ENCODE data around the gene OR5AS1.
"Not testable (repeated sequence)": the region's sequence is repeated elsewhere in the genome, so short reads cannot be mapped to it uniquely, and the experiment has no call there.

Gene OR5AS1

GRCh38 chr11:56027354-56027753, at the start of gene OR5AS1:
Gene OR5AS1, plus strand, starts transcription at chr11:56027654. Its CDS starts 2,765 bp downstream, at chr11:56030419.
- Histone ChIP-seq H3K4me1 (ENCODE audit: control insufficient read depth, insufficient read depth, low read length) (no peaks in the 10 kb centered on the region), H3K27me3 (ENCODE audit: control insufficient read depth, insufficient read depth, low read length) (no peaks in the 10 kb centered on the region), H3K36me3 (ENCODE audit: control insufficient read depth, insufficient read depth, low read length) (no peaks in the 10 kb centered on the region), H3K4me3 (ENCODE audit: low read depth, low read length) (no peak within 1 kb of the TSS), H3K27ac (ENCODE audit: low read depth, low read length) (no peak within 1 kb of the TSS), H3K9me3 (ENCODE audit: control insufficient read depth, insufficient read depth, low read depth, low read length) (no peaks in the 10 kb centered on the region), H3K9ac (ENCODE audit: low read length) (no peak within 1 kb of the TSS)

GRCh38 chr11:55994525-55994924, 32.9 kb upstream of the OR5AS1 start, which contains the start of gene OR5F1:
Gene OR5F1, minus strand, starts transcription at chr11:55994625. Its CDS starts 0 bp downstream, at chr11:55994625.
- Histone ChIP-seq H3K4me1 (ENCODE audit: control insufficient read depth, insufficient read depth, low read length) (no peaks in the 10 kb centered on the region), H3K9ac (ENCODE audit: low read length) (no peak within 1 kb of the TSS), H3K9me3 (ENCODE audit: control insufficient read depth, insufficient read depth, low read depth, low read length) (peaks cover 13% of the 10 kb centered on the region), H3K27ac (ENCODE audit: low read depth, low read length) (no peak within 1 kb of the TSS), H3K36me3 (ENCODE audit: control insufficient read depth, insufficient read depth, low read length) (no peaks in the 10 kb centered on the region), H3K27me3 (ENCODE audit: control insufficient read depth, insufficient read depth, low read length) (no peaks in the 10 kb centered on the region), H3K4me3 (ENCODE audit: low read depth, low read length) (no peak within 1 kb of the TSS)

- H3K9me3 ChIP-seq (ENCODE audit: control insufficient read depth, insufficient read depth, low read depth, low read length) = 0 out of 2 replicates have a peak, but pooled peaks cover 8% of the 10 kb centered on the region
- H3K27me3 ChIP-seq (ENCODE audit: control insufficient read depth, insufficient read depth, low read length) = no peaks in the 10 kb centered on the region
- H3K4me1 ChIP-seq (ENCODE audit: control insufficient read depth, insufficient read depth, low read length) = no peaks in the 10 kb centered on the region
- H3K27ac ChIP-seq (ENCODE audit: low read depth, low read length) = no peak overlapping the region
- H3K4me3 ChIP-seq (ENCODE audit: low read depth, low read length) = no peak overlapping the region
- H3K36me3 ChIP-seq (ENCODE audit: control insufficient read depth, insufficient read depth, low read length) = no peaks in the 10 kb centered on the region
- no peak overlapping the region for H3K9ac ChIP-seq (ENCODE audit: low read length)
Observed at GRCh38 chr11:56010716-56011115, 16.7 kb upstream of the OR5AS1 start.

- Histone ChIP-seq H3K27me3 (ENCODE audit: control insufficient read depth, insufficient read depth, low read length) (no peaks in the 10 kb centered on the region), H3K27ac (ENCODE audit: low read depth, low read length) (no peak overlapping the region), H3K4me1 (ENCODE audit: control insufficient read depth, insufficient read depth, low read length) (no peaks in the 10 kb centered on the region), H3K36me3 (ENCODE audit: control insufficient read depth, insufficient read depth, low read length) (no peaks in the 10 kb centered on the region), H3K4me3 (ENCODE audit: low read depth, low read length) (no peak overlapping the region), H3K9ac (ENCODE audit: low read length) (no peak overlapping the region), H3K9me3 (ENCODE audit: control insufficient read depth, insufficient read depth, low read depth, low read length) (0 out of 2 replicates have a peak, but pooled peaks cover 6% of the 10 kb centered on the region)
Observed at GRCh38 chr11:56013805-56014204, 13.6 kb upstream of the OR5AS1 start.

GRCh38 chr11:56045538-56045937, 18.1 kb downstream of the OR5AS1 start:
- H3K27ac ChIP-seq (ENCODE audit: low read depth, low read length) = no peak overlapping the region
- H3K27me3 ChIP-seq (ENCODE audit: control insufficient read depth, insufficient read depth, low read length) = no peaks in the 10 kb centered on the region
- no peaks in the 10 kb centered on the region for H3K4me1 ChIP-seq (ENCODE audit: control insufficient read depth, insufficient read depth, low read length)
- H3K36me3 ChIP-seq (ENCODE audit: control insufficient read depth, insufficient read depth, low read length) = no peaks in the 10 kb centered on the region
- H3K9me3 ChIP-seq (ENCODE audit: control insufficient read depth, insufficient read depth, low read depth, low read length) = peaks cover 8% of the 10 kb centered on the region; the same call in 1 of the 2 replicates
- H3K9ac ChIP-seq (ENCODE audit: low read length) = no peak overlapping the region
- no peak overlapping the region for H3K4me3 ChIP-seq (ENCODE audit: low read depth, low read length)

GRCh38 chr11:56048480-56048879, 21.0 kb downstream of the OR5AS1 start:
- H3K27ac ChIP-seq (ENCODE audit: low read depth, low read length) = no peak overlapping the region
- H3K27me3 ChIP-seq (ENCODE audit: control insufficient read depth, insufficient read depth, low read length) = no peaks in the 10 kb centered on the region
- H3K9ac ChIP-seq (ENCODE audit: low read length) = no peak overlapping the region
- no peaks in the 10 kb centered on the region for H3K36me3 ChIP-seq (ENCODE audit: control insufficient read depth, insufficient read depth, low read length)
- H3K4me1 ChIP-seq (ENCODE audit: control insufficient read depth, insufficient read depth, low read length) = no peaks in the 10 kb centered on the region
- H3K4me3 ChIP-seq (ENCODE audit: low read depth, low read length) = no peak overlapping the region
- H3K9me3 ChIP-seq (ENCODE audit: control insufficient read depth, insufficient read depth, low read depth, low read length) = peaks cover 6% of the 10 kb centered on the region; the same call in 1 of the 2 replicates

GRCh38 chr11:56049487-56049886, 22.0 kb downstream of the OR5AS1 start:
- Histone ChIP-seq H3K36me3 (ENCODE audit: control insufficient read depth, insufficient read depth, low read length) (no peaks in the 10 kb centered on the region), H3K27ac (ENCODE audit: low read depth, low read length) (no peak overlapping the region), H3K9me3 (ENCODE audit: control insufficient read depth, insufficient read depth, low read depth, low read length) (peaks cover 6% of the 10 kb centered on the region; the same call in 1 of the 2 replicates), H3K27me3 (ENCODE audit: control insufficient read depth, insufficient read depth, low read length) (no peaks in the 10 kb centered on the region), H3K9ac (ENCODE audit: low read length) (no peak overlapping the region), H3K4me3 (ENCODE audit: low read depth, low read length) (no peak overlapping the region), H3K4me1 (ENCODE audit: control insufficient read depth, insufficient read depth, low read length) (no peaks in the 10 kb centered on the region)

- H3K4me1 ChIP-seq (ENCODE audit: control insufficient read depth, insufficient read depth, low read length) = peaks cover 29% of the 10 kb centered on the region
- H3K9ac ChIP-seq (ENCODE audit: low read length) = peak overlapping the region; percentile 74
- H3K9me3 ChIP-seq (ENCODE audit: control insufficient read depth, insufficient read depth, low read depth, low read length); H3K27me3 ChIP-seq (ENCODE audit: control insufficient read depth, insufficient read depth, low read length); H3K4me3 ChIP-seq (ENCODE audit: low read depth, low read length); H3K36me3 ChIP-seq (ENCODE audit: control insufficient read depth, insufficient read depth, low read length): not testable (repeated sequence)
- peak overlapping the region; percentile 95; the same call in 1 of the 2 replicates for H3K27ac ChIP-seq (ENCODE audit: low read depth, low read length)
Observed at GRCh38 chr11:56056366-56056765, 28.9 kb downstream of the OR5AS1 start.

- not testable (repeated sequence) for H3K36me3 ChIP-seq (ENCODE audit: control insufficient read depth, insufficient read depth, low read length); H3K9me3 ChIP-seq (ENCODE audit: control insufficient read depth, insufficient read depth, low read depth, low read length); H3K4me3 ChIP-seq (ENCODE audit: low read depth, low read length); H3K27me3 ChIP-seq (ENCODE audit: control insufficient read depth, insufficient read depth, low read length)
- peak overlapping the region; percentile 74 for H3K9ac ChIP-seq (ENCODE audit: low read length)
- H3K4me1 ChIP-seq (ENCODE audit: control insufficient read depth, insufficient read depth, low read length) = peaks cover 29% of the 10 kb centered on the region
- H3K27ac ChIP-seq (ENCODE audit: low read depth, low read length) = peak overlapping the region; percentile 95; the same call in 1 of the 2 replicates
Observed at GRCh38 chr11:56057661-56058237, 30.3 kb downstream of the OR5AS1 start.

GRCh38 chr11:56058260-56058780, 30.9 kb downstream of the OR5AS1 start:
- not testable (repeated sequence) for H3K27me3 ChIP-seq (ENCODE audit: control insufficient read depth, insufficient read depth, low read length); H3K4me3 ChIP-seq (ENCODE audit: low read depth, low read length)
- peak overlapping the region; percentile 74 for H3K9ac ChIP-seq (ENCODE audit: low read length)

GRCh38 chr11:56066980-56067379, 39.5 kb downstream of the OR5AS1 start:
- Histone ChIP-seq H3K9me3 (ENCODE audit: control insufficient read depth, insufficient read depth, low read depth, low read length) (peaks cover 2% of the 10 kb centered on the region; the same call in 1 of the 2 replicates), H3K27me3 (ENCODE audit: control insufficient read depth, insufficient read depth, low read length) (no peaks in the 10 kb centered on the region), H3K27ac (ENCODE audit: low read depth, low read length) (no peak overlapping the region), H3K4me1 (ENCODE audit: control insufficient read depth, insufficient read depth, low read length) (no peaks in the 10 kb centered on the region), H3K36me3 (ENCODE audit: control insufficient read depth, insufficient read depth, low read length) (no peaks in the 10 kb centered on the region), H3K9ac (ENCODE audit: low read length) (no peak overlapping the region), H3K4me3 (ENCODE audit: low read depth, low read length) (no peak overlapping the region)

More at GRCh38 chr11:56058260-56058780, 30.9 kb downstream of the OR5AS1 start:
- Histone ChIP-seq H3K4me1 (ENCODE audit: control insufficient read depth, insufficient read depth, low read length) (peaks cover 29% of the 10 kb centered on the region), H3K27ac (ENCODE audit: low read depth, low read length) (peak overlapping the region; percentile 86; the same call in 1 of the 2 replicates)
- not testable (repeated sequence) for H3K36me3 ChIP-seq (ENCODE audit: control insufficient read depth, insufficient read depth, low read length); H3K9me3 ChIP-seq (ENCODE audit: control insufficient read depth, insufficient read depth, low read depth, low read length)

Data from HUES6 (cell line).